Neutrophil (primary cell): Measurements from ENCODE around the gene CFL1.

ENCODE experiments used
- H3K27ac ChIP-seq: fragments of 200-600 bp; sonication (generic); 2 replicates; pipeline ENCODE4 v1.5.1; 2016; ENCODE audit warnings: mild to moderate bottlenecking, moderate library complexity
- H3K27me3 ChIP-seq: fragments of 200-600 bp; sonication (generic); 2 replicates; pipeline ENCODE4 v1.6.0; 2016; ENCODE audit warnings: mild to moderate bottlenecking
- H3K36me3 ChIP-seq: fragments of 200-600 bp; sonication (generic); 2 replicates; pipeline ENCODE4 v1.5.1; 2017
- H3K4me1 ChIP-seq, 2 experiments: fragments of 200-600 bp in 1 of 2; sonication (generic) in 1 of 2; 1 replicate in 1 of 2; 2 replicates in 1 of 2; pipeline versions ENCODE4 v1.5.1 to v1.6.1; 2013 to 2016; ENCODE audit warnings: low read depth in 1 of 2, low read length in 1 of 2, mild to moderate bottlenecking in 1 of 2, moderate library complexity in 1 of 2; ENCODE audit not compliant: control insufficient read depth in 1 of 2, insufficient read depth in 1 of 2
- H3K4me3 ChIP-seq, 2 experiments: fragments of 200-600 bp in 1 of 2; sonication (generic) in 1 of 2; 1 replicate in 1 of 2; 2 replicates in 1 of 2; pipeline ENCODE4 v1.5.1; 2013 to 2016; ENCODE audit warnings: low read depth in 1 of 2, low read length in 1 of 2, mild to moderate bottlenecking in 1 of 2, moderate library complexity in 1 of 2
- H3K9me3 ChIP-seq: fragments of 200-600 bp; sonication (generic); 2 replicates; pipeline ENCODE4 v1.5.1; 2016
- CTCF ChIP-seq: fragments of 200-600 bp; sonication (generic); IDR thresholded peaks from 2 replicates; pipeline ENCODE4 v1.5.1; 2016; ENCODE audit warnings: antibody characterized with exemption

The CFL1 gene

GRCh38 chr11:65859812-65860277 lies 1.9 kb upstream of the CFL1 start:
- no peak for TF ChIP-seq CTCF
- Histone ChIP-seq H3K4me1 (peaks cover 55 to 56% of the 10 kb centered on the region in 2 experiments), H3K4me3 (peak overlapping the region; percentile 97 to 98), H3K27ac (peak overlapping the region; percentile 96), H3K9me3 (no peaks in the 10 kb centered on the region), H3K27me3 (no peaks in the 10 kb centered on the region), H3K36me3 (peaks cover 43% of the 10 kb centered on the region)

GRCh38 chr11:65859095-65859811 lies 1.3 kb upstream of the CFL1 start:
- Histone ChIP-seq H3K9me3 (no peaks in the 10 kb centered on the region), H3K27me3 (no peaks in the 10 kb centered on the region), H3K4me1 (peaks cover 58 to 62% of the 10 kb centered on the region in 2 experiments), H3K36me3 (peaks cover 43% of the 10 kb centered on the region), H3K4me3 (peak overlapping the region; percentile 97 to 98), H3K27ac (peak overlapping the region; percentile 96)
- TF ChIP-seq CTCF = peak; percentile 40

- peak overlapping the region; percentile 96 for H3K27ac ChIP-seq
- no peak for TF ChIP-seq CTCF
- peaks cover 43% of the 10 kb centered on the region for H3K36me3 ChIP-seq
Measured at GRCh38 chr11:65858681-65859087, 704 bp upstream of the CFL1 start.

GRCh38 chr11:65857500-65857852 lies 504 bp downstream of the CFL1 start:
- peaks cover 43% of the 10 kb centered on the region for H3K36me3 ChIP-seq
- no peaks in the 10 kb centered on the region for H3K9me3 ChIP-seq
- peaks cover 64 to 69% of the 10 kb centered on the region in 2 experiments for H3K4me1 ChIP-seq
- TF ChIP-seq CTCF = no peak
- H3K27me3 ChIP-seq = no peaks in the 10 kb centered on the region
- H3K27ac ChIP-seq = peak overlapping the region; percentile 96
- peak overlapping the region; percentile 97 to 98 for H3K4me3 ChIP-seq

More at GRCh38 chr11:65858681-65859087, 704 bp upstream of the CFL1 start:
- peak overlapping the region; percentile 97 to 98 for H3K4me3 ChIP-seq
- no peaks in the 10 kb centered on the region for H3K27me3 ChIP-seq
- H3K9me3 ChIP-seq = no peaks in the 10 kb centered on the region
- peaks cover 64 to 65% of the 10 kb centered on the region in 2 experiments for H3K4me1 ChIP-seq

GRCh38 chr11:65856689-65857499 lies 1.1 kb downstream of the CFL1 start:
- Histone ChIP-seq H3K9me3 (no peaks in the 10 kb centered on the region), H3K4me3 (peak overlapping the region; percentile 97 to 98), H3K36me3 (peaks cover 45% of the 10 kb centered on the region), H3K27me3 (no peaks in the 10 kb centered on the region), H3K4me1 (peaks cover 62 to 63% of the 10 kb centered on the region in 2 experiments), H3K27ac (peak overlapping the region; percentile 96)
- TF ChIP-seq CTCF = peak; percentile 23
